ENCODE results near the gene CACNB1.
"Not testable (repeated sequence)": the region's sequence is repeated elsewhere in the genome, so short reads cannot be mapped to it uniquely, and the experiment has no call there.

Gene CACNB1

GRCh38 chr17:39150104-39150634, 47.3 kb downstream of the CACNB1 start:
- DNase-seq = no peak

GRCh38 chr17:39147221-39148185, 50.0 kb downstream of the CACNB1 start:
- no peak for DNase-seq

- DNase-seq = no peak
These were observed 51.2 kb downstream of the CACNB1 start for GRCh38 chr17:39146273-39146672.

- DNase-seq = no peak
These were observed 52.3 kb downstream of the CACNB1 start for GRCh38 chr17:39145143-39145542.

GRCh38 chr17:39144416-39144840, 53.0 kb downstream of the CACNB1 start:
- peak; percentile 91 for DNase-seq

GRCh38 chr17:39143552-39144093, 53.8 kb downstream of the CACNB1 start:
- no peak for DNase-seq

- DNase-seq = no peak
These were observed 55.4 kb downstream of the CACNB1 start for GRCh38 chr17:39141915-39142664.

GRCh38 chr17:39141294-39141693, 56.2 kb downstream of the CACNB1 start:
- no peak for DNase-seq

GRCh38 chr17:39139561-39139960, 57.9 kb downstream of the CACNB1 start:
- DNase-seq = no peak

- DNase-seq = no peak
These were observed 58.3 kb downstream of the CACNB1 start for GRCh38 chr17:39139161-39139511.

GRCh38 chr17:39138431-39139160, 58.9 kb downstream of the CACNB1 start:
- DNase-seq = no peak

GRCh38 chr17:39134878-39135277, 62.6 kb downstream of the CACNB1 start:
- no peak for DNase-seq

GRCh38 chr17:39132192-39132610, 65.3 kb downstream of the CACNB1 start:
- DNase-seq = no peak

- DNase-seq = no peak
These were observed 65.9 kb downstream of the CACNB1 start for GRCh38 chr17:39131616-39132015.

- no peak for DNase-seq
These were observed 67.3 kb downstream of the CACNB1 start for GRCh38 chr17:39130205-39130604.

GRCh38 chr17:39129544-39129943, 67.9 kb downstream of the CACNB1 start:
- not testable (repeated sequence) for DNase-seq

GRCh38 chr17:39126436-39126835, 71.0 kb downstream of the CACNB1 start:
- DNase-seq = no peak

GRCh38 chr17:39125143-39125875, 72.2 kb downstream of the CACNB1 start:
- DNase-seq = no peak

GRCh38 chr17:39123627-39124026, 73.8 kb downstream of the CACNB1 start:
- DNase-seq = no peak

All from NCI-H1092 treated with DMSO at 0.1 percent for 48 hours (cell line).